HG03066 (cell line): Measurements from ENCODE around the gene LHX3.
A peak's percentile ranks its signal among the peaks of the same experiment; 100 is the strongest.

Experiments used
- ATAC-seq: cut with Tn5 transposase; IDR thresholded peaks from one replicate; pipeline ENCODE4 v1.9.1; 2021; ENCODE audit warnings: low read depth; ENCODE audit not compliant: unreplicated experiment

Gene LHX3

GRCh38 chr9:136228107-136228875, 23.4 kb upstream of the LHX3 start:
- ATAC-seq, result no peak

- no peak for ATAC-seq
These were observed 21.9 kb upstream of the LHX3 start for GRCh38 chr9:136226680-136227407.

GRCh38 chr9:136225748-136226679, 21.1 kb upstream of the LHX3 start:
- ATAC-seq, result peak; percentile 59

- ATAC-seq, result peak; percentile 38
These were observed 20.4 kb upstream of the LHX3 start for GRCh38 chr9:136225366-136225747.

GRCh38 chr9:136223871-136224640, 19.1 kb upstream of the LHX3 start:
- ATAC-seq, result no peak

GRCh38 chr9:136222906-136223285, 18.0 kb upstream of the LHX3 start:
- ATAC-seq, result no peak

- ATAC-seq, result no peak
These were observed 17.4 kb upstream of the LHX3 start for GRCh38 chr9:136222166-136222905.

- no peak for ATAC-seq
These were observed 15.2 kb upstream of the LHX3 start for GRCh38 chr9:136220017-136220729.

GRCh38 chr9:136219276-136219675, 14.3 kb upstream of the LHX3 start:
- no peak for ATAC-seq

GRCh38 chr9:136218673-136219072, 13.7 kb upstream of the LHX3 start:
- no peak for ATAC-seq

- ATAC-seq, result no peak
These were observed 13.3 kb upstream of the LHX3 start for GRCh38 chr9:136218271-136218670.

GRCh38 chr9:136216541-136217244, 11.8 kb upstream of the LHX3 start:
- ATAC-seq, result no peak

GRCh38 chr9:136213733-136214132, 8.8 kb upstream of the LHX3 start:
- ATAC-seq, result no peak

- ATAC-seq, result no peak
These were observed 7.5 kb upstream of the LHX3 start for GRCh38 chr9:136212345-136212950.

GRCh38 chr9:136211441-136212344, 6.8 kb upstream of the LHX3 start:
- no peak for ATAC-seq

- ATAC-seq, result no peak
These were observed 6.1 kb upstream of the LHX3 start for GRCh38 chr9:136211006-136211405.

GRCh38 chr9:136210276-136210675, 5.3 kb upstream of the LHX3 start:
- ATAC-seq, result no peak
